HG03439 (cell line): ENCODE data around the gene DISC1.
"Not testable (repeated sequence)": the region's sequence is repeated elsewhere in the genome, so short reads cannot be mapped to it uniquely, and the experiment has no call there.

Source experiments
- ATAC-seq: cut with Tn5 transposase; IDR thresholded peaks from one replicate; pipeline ENCODE4 v1.9.1; 2021; ENCODE audit warnings: mild to moderate bottlenecking, moderate library complexity; ENCODE audit not compliant: unreplicated experiment

Gene DISC1

GRCh38 chr1:231724876-231725647, 98.5 kb downstream of the DISC1 start:
- peak; percentile 56 for ATAC-seq

- ATAC-seq: no peak
Observed at GRCh38 chr1:231727171-231727570, 100.6 kb downstream of the DISC1 start.

- not testable (repeated sequence) for ATAC-seq
Observed at GRCh38 chr1:231728987-231729386, 102.4 kb downstream of the DISC1 start.

GRCh38 chr1:231729544-231729943, 103.0 kb downstream of the DISC1 start:
- no peak for ATAC-seq

DNA sequence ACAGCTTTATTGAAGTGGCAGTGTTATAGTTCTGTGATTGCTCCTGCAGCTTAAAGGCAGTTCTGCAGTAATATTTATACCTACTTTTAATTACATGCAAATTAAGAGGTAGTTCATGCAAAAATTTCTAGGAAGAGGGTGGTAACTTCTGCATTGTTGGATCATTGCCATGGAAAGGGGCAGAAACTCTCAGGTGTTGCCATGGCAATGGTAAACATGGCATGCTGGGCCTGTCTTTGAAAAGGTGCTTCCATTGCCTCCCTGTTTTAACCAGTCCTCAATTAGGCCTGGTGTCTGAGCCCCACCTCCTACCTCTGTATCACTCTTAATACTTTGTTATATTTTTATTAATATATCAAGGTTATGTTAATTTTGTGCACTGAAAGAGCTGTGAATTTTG, 104.7 kb downstream of the DISC1 start:
- no peak for ATAC-seq

DNA sequence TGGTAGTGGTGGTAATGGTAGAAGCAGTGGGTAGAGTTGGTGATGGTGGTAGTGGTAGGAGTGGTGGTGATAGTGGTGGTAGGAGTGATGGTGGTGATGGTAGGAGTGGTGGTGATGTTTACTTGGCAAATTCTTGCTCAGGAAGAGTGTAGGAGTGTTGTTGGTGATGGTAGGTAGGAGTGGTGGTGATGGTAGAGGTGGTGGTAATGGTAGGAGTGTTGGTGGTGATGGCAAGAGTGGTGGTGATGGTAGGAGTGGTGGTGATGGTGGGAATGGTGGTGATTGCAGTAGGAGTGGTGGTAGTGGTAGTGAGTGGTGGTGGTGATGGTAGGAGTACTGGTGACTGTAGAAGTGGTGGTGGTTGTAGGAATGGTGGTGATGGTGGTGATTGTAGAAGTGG, 106.5 kb downstream of the DISC1 start:
- no peak for ATAC-seq

DNA sequence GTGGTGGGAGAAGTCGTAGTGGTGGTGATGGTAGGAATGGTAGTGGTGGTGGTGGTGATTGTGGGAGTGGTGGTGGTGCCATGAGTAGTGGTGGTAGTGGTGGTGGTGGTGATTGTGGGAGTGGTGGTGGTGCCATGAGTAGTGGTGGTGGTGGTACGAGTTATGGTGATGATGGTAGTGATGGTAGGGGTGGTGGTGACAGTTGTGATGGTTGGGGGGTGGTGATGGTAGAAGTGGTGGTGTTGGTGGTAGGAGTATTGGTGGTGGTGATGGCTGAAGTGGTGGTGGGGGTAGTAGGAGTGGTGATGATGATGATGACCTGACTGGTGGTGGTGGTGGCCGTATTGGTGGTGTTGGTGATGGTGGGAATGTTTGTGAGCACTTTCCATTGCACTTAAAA, 107.1 kb downstream of the DISC1 start:
- ATAC-seq: no peak

- no peak for ATAC-seq
Observed at GRCh38 chr1:231734417-231734816, 107.8 kb downstream of the DISC1 start.

- ATAC-seq: no peak
Observed at GRCh38 chr1:231735411-231735810, 108.8 kb downstream of the DISC1 start.

GRCh38 chr1:231735941-231736340, 109.4 kb downstream of the DISC1 start:
- ATAC-seq: no peak

- no peak for ATAC-seq
Observed at GRCh38 chr1:231736464-231736863, 109.9 kb downstream of the DISC1 start.

GRCh38 chr1:231738554-231738953, 112.0 kb downstream of the DISC1 start:
- no peak for ATAC-seq

- ATAC-seq: no peak
Observed at GRCh38 chr1:231743966-231744365, 117.4 kb downstream of the DISC1 start.

- ATAC-seq: no peak
Observed at GRCh38 chr1:231748760-231749415, 122.3 kb downstream of the DISC1 start.

DNA sequence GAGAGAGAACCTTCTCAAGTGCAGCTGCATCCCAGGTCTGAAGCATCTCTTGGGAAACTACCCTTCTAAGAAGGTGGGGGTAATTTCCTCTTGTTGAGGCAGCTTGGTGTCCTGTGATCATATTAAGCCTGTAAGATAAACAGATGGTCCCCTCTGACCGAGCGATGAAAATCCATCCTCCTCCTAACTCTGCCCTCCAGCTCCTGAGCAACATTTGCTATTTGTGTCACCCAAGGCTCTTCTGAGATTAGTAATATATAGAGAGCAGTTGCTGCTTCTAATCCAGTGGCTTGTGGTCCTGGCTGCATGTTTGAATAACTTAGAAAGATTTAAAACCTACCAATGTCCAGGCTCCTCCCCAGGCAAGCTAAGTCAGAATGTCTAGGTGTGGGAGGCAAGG, 123.7 kb downstream of the DISC1 start:
- no peak for ATAC-seq

DNA sequence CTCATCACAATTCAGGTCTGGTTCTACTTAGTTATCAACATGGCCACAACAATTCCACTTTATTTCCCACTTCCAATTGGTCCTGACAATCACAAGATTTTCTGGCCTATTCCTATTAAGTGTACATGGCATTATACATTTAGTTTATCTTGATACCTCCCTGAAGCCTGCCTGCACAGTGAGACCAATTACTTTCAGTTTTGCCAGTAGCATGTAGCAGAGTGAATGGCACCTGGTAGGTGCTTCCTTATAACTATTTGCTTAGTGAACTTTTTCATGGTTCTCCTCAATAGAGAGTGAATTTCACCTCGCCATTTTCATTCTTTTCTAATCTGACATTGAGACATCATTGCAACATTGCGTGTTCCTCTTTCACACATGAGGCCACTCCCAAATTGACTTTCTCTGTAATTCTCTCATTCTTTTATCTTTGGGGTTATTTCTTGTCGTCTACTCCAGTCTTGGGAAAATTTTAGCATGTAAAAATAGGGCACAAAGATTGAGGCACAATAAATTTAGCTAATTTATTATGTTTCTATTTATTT, 124.3 kb downstream of the DISC1 start:
- no peak for ATAC-seq

- no peak for ATAC-seq
Observed at GRCh38 chr1:231751415-231751814, 124.8 kb downstream of the DISC1 start.

GRCh38 chr1:231753313-231753712, 126.7 kb downstream of the DISC1 start:
- ATAC-seq: no peak

- peak; percentile 24 for ATAC-seq
Observed at GRCh38 chr1:231757101-231757404, 130.5 kb downstream of the DISC1 start.

DNA sequence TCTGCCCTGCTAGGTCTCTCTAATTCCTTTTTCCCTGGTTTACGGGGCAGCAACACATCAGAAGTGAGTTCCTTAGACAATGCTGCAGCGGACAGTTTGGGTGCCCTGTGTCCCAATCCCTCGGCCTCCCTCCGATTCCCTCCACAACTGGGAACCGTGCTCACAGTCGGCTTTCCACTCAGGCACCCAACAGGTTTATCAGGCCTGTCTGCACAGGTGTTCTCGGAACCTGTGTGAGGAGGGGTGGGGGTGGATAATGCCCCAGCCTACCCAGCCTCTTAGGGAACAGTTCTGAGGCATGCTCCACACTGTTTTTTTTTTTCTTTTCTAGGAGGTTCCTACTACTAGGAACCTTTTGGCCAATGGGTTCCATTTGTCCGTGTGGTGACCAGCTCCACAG, 131.2 kb downstream of the DISC1 start:
- no peak for ATAC-seq

GRCh38 chr1:231761252-231761651, 134.7 kb downstream of the DISC1 start:
- ATAC-seq: no peak

GRCh38 chr1:231761747-231762541, 135.4 kb downstream of the DISC1 start:
- ATAC-seq: no peak
